HCT116 (cell line): ENCODE results near the gene ALG8. TPM values are rescaled to one million over a fixed set of nuclear protein-coding genes. Genes with fewer than 3 reads are reported as not detected.

Experiments used
- ATAC-seq: fragments of 200-7000 bp; cut with Tn5 transposase; 2 replicates; pipeline ENCODE4 v1.9.1; 2020; ENCODE audit warnings: mild to moderate bottlenecking, moderate library complexity
- BruUV-seq: library from RNA; stranded (reverse); fragments of 400-500 nt; replicated peaks from 2 replicates; lab custom pipeline; 2021; lab: Mats Ljungman, UMichigan
- CTCF ChIA-PET: fragments of 300-600 bp; sonication (Branson Sonifier 250); formaldehyde crosslinking; loops from one replicate; lab custom pipeline; 2021; ENCODE audit warnings: antibody characterized with exemption; lab: Charles Lee
- POLR2A ChIA-PET: fragments of 300-600, 350-600 bp; sonication (Branson Sonifier 250); formaldehyde crosslinking; loops from one replicate; lab custom pipeline; 2021; ENCODE audit warnings: antibody characterized with exemption; lab: Charles Lee
- RAD21 ChIA-PET, 2 experiments: fragments of 300-600 bp; sonication (Branson Sonifier 250); formaldehyde crosslinking; loops; one replicate each; lab custom pipeline; 2023; ENCODE audit warnings: low total read pairs in 2 of 2; ENCODE audit not compliant: uncharacterized antibody in 2 of 2, unreplicated experiment in 2 of 2, low non-redundant PET in 1 of 2; lab: Charles Lee
- DNase-seq: peaks from one replicate; pipeline ENCODE4 v3.0.0-alpha.2; 2010; ENCODE audit warnings: low read depth, low spot score
- H2AFZ ChIP-seq: fragments of 200-600 bp; shearing (Covaris generic), sonication (generic); 2 replicates; pipeline ENCODE4 v1.6.1; 2017; ENCODE audit warnings: low read depth, mixed run types, mixed read lengths, antibody characterized with exemption, low read length; ENCODE audit not compliant: poor library complexity, severe bottlenecking
- H3K27ac ChIP-seq: 2 replicates; pipeline ENCODE4 v1.5.1; 2012; ENCODE audit warnings: low read depth, low read length
- H3K27me3 ChIP-seq: fragments of 200-600 bp; sonication (generic); 2 replicates; pipeline ENCODE4 v1.6.1; 2016; ENCODE audit warnings: mixed run types, low read length, mixed read lengths; ENCODE audit not compliant: insufficient read depth
- H3K36me3 ChIP-seq, 2 experiments: fragments of 200-500 bp in 1 of 2; fragments of 200-600 bp in 1 of 2; sonication (Bioruptor generic) in 1 of 2; sonication (generic) in 1 of 2; 2 replicates each; pipeline versions ENCODE4 v1.5.1 to v1.6.1; 2014 to 2016; ENCODE audit warnings: low read length in 2 of 2, inconsistent platforms in 1 of 2, mixed read lengths in 1 of 2, mixed run types in 1 of 2; ENCODE audit not compliant: insufficient read depth in 2 of 2, control insufficient read depth in 1 of 2
- H3K4me1 ChIP-seq, 2 experiments: fragments of 200-600 bp in 1 of 2; sonication (generic) in 1 of 2; 2 replicates each; pipeline versions ENCODE4 v1.5.1 to v1.6.1; 2012 to 2017; ENCODE audit warnings: low read length in 2 of 2, inconsistent platforms in 1 of 2, mild to moderate bottlenecking in 1 of 2, mixed read lengths in 1 of 2, mixed run types in 1 of 2, moderate library complexity in 1 of 2; ENCODE audit not compliant: insufficient read depth in 2 of 2, control insufficient read depth in 1 of 2
- H3K4me2 ChIP-seq: fragments of 200-600 bp; sonication (generic); 2 replicates; pipeline ENCODE4 v1.6.1; 2017; ENCODE audit warnings: mixed run types, low read length, mixed read lengths
- H3K4me3 ChIP-seq, 2 experiments: fragments of 200-600 bp in 1 of 2; sonication (generic) in 1 of 2; replicated peaks in 1 of 2; 2 replicates each; pipeline ENCODE4 v1.5.1; 2011 to 2016; ENCODE audit warnings: low read length in 2 of 2, control low read depth in 1 of 2, low read depth in 1 of 2, mild to moderate bottlenecking in 1 of 2, mixed read lengths in 1 of 2, mixed run types in 1 of 2
- H3K79me2 ChIP-seq: fragments of 200-600 bp; sonication (generic); 2 replicates; pipeline ENCODE4 v1.6.1; 2017; ENCODE audit warnings: mild to moderate bottlenecking, mixed run types, low read length, moderate library complexity, mixed read lengths; ENCODE audit not compliant: insufficient read depth
- H3K9ac ChIP-seq: fragments of 200-600 bp; sonication (generic); 2 replicates; pipeline ENCODE4 v1.6.1; 2016; ENCODE audit warnings: low read length, mixed read lengths
- H3K9me2 ChIP-seq: fragments of 200-600 bp; sonication (generic), shearing (Covaris generic); 2 replicates; pipeline ENCODE4 v1.6.1; 2017; ENCODE audit warnings: mixed run types, mild to moderate bottlenecking, moderate library complexity; ENCODE audit not compliant: insufficient read depth
- H3K9me3 ChIP-seq, 2 experiments: fragments of 200-500 bp in 1 of 2; fragments of 200-600 bp in 1 of 2; sonication (Bioruptor generic) in 1 of 2; sonication (generic) in 1 of 2; 2 replicates each; pipeline ENCODE4 v1.6.1; 2014 to 2017; ENCODE audit warnings: low read length in 2 of 2, mixed read lengths in 2 of 2, inconsistent platforms in 1 of 2, low read depth in 1 of 2, mild to moderate bottlenecking in 1 of 2, mixed run types in 1 of 2, moderate library complexity in 1 of 2; ENCODE audit not compliant: control insufficient read depth in 1 of 2, insufficient read depth in 1 of 2
- H4K20me1 ChIP-seq: fragments of 200-600 bp; sonication (generic), shearing (Covaris generic); 2 replicates; pipeline ENCODE4 v1.6.1; 2017; ENCODE audit warnings: mixed run types, mild to moderate bottlenecking, moderate library complexity; ENCODE audit not compliant: insufficient read depth
- CBX3 ChIP-seq: IDR thresholded peaks from 2 replicates; pipeline ENCODE4 v1.6.1; 2012; ENCODE audit warnings: low read depth
- ELF1 ChIP-seq: IDR thresholded peaks from 2 replicates; pipeline ENCODE4 v1.6.1; 2012; ENCODE audit warnings: low read depth, borderline replicate concordance
- EZH2 ChIP-seq: fragments of 200-600 bp; sonication (generic); IDR thresholded peaks from 2 replicates; pipeline ENCODE4 v1.6.1; 2017; ENCODE audit warnings: antibody characterized with exemption, mixed run types
- EZH2phosphoT487 ChIP-seq: fragments of 200-600 bp; IDR thresholded peaks from 2 replicates; pipeline ENCODE4 v1.6.1; 2018; ENCODE audit warnings: antibody characterized with exemption, borderline replicate concordance
- FOSL1 ChIP-seq: IDR thresholded peaks from 2 replicates; pipeline ENCODE4 v1.6.1; 2012; ENCODE audit warnings: low read depth
- JUND ChIP-seq: IDR thresholded peaks from 2 replicates; pipeline ENCODE4 v1.6.1; 2012
- RAD21 ChIP-seq: IDR thresholded peaks from 2 replicates; pipeline ENCODE4 v1.6.1; 2012; ENCODE audit warnings: low read depth, mild to moderate bottlenecking
- REST ChIP-seq: IDR thresholded peaks from 2 replicates; pipeline ENCODE4 v1.6.1; 2012; ENCODE audit warnings: low read depth
- SP1 ChIP-seq: IDR thresholded peaks from 2 replicates; pipeline ENCODE4 v1.6.1; 2012; ENCODE audit warnings: low read depth
- SRF ChIP-seq: IDR thresholded peaks from 2 replicates; pipeline ENCODE4 v1.6.1; 2012; ENCODE audit warnings: low read depth
- TCF7L2 ChIP-seq: IDR thresholded peaks from 2 replicates; pipeline ENCODE4 v1.7.0; 2011; ENCODE audit warnings: borderline replicate concordance, inconsistent platforms; ENCODE audit not compliant: insufficient read depth, insufficient read length; ENCODE audit errors: extremely low read depth
- YY1 ChIP-seq: IDR thresholded peaks from 2 replicates; pipeline ENCODE4 v1.6.1; 2011; ENCODE audit warnings: low read length, low read depth, moderate library complexity, mild to moderate bottlenecking; ENCODE audit not compliant: insufficient replicate concordance; ENCODE audit errors: extremely low read depth
- ZBTB33 ChIP-seq: IDR thresholded peaks from 2 replicates; pipeline ENCODE4 v1.6.1; 2011; ENCODE audit warnings: mild to moderate bottlenecking, low read length, moderate library complexity; ENCODE audit not compliant: insufficient replicate concordance; ENCODE audit errors: extremely low read depth
- ZFX ChIP-seq: fragments of 450-650 bp; IDR thresholded peaks from 2 replicates; pipeline ENCODE4 v1.6.1; 2017
- ZNF274 ChIP-seq: fragments of 200-500 bp; sonication (Bioruptor generic); IDR thresholded peaks from 2 replicates; pipeline ENCODE4 v1.6.1; 2014; ENCODE audit warnings: mild to moderate bottlenecking, low read depth, low read length, inconsistent platforms
- intact Hi-C: fragments of 100-400 bp; cut with micrococcal nuclease; formaldehyde crosslinking; loops from 2 replicates; pipeline ENCODE4 v1.10.0; 2022
- total RNA-seq: library from RNA; stranded (reverse); gene quantifications from one replicate; pipeline ENCODE4 v1.2.1, GENCODE V29; 2021; ENCODE audit not compliant: unreplicated experiment

Gene ALG8
- total RNA-seq, 1 experiment from 2014 or later, result 50.1 TPM

- H3K4me1 ChIP-seq, result no peaks in the 10 kb centered on the region
- ChIA-PET CTCF (no interaction called here), POLR2A (no interaction called here), RAD21 (no interaction called here)
- no peak for ATAC-seq
- BruUV-seq, result no TSS peak
- H3K9me3 ChIP-seq, result no peaks in the 10 kb centered on the region
- no peak overlapping the region for H3K9ac ChIP-seq
- no peaks in the 10 kb centered on the region for H3K27me3 ChIP-seq
- no peaks in the 10 kb centered on the region for H3K36me3 ChIP-seq
- no peak overlapping the region for H3K27ac ChIP-seq
- TF ChIP-seq CBX3 (no peak), TCF7L2 (no peak), EZH2 (no peak), ZFX (no peak)
- no peak overlapping the region for H3K4me2 ChIP-seq
- H3K9me2 ChIP-seq, result no peaks in the 10 kb centered on the region
- H2AFZ ChIP-seq, result no peak overlapping the region
- no peaks in the 10 kb centered on the region for H4K20me1 ChIP-seq
- no peak overlapping the region for H3K4me3 ChIP-seq
- DNase-seq, result no peak
- H3K79me2 ChIP-seq, result no peaks in the 10 kb centered on the region
- intact Hi-C loops, result no loop called here
Observed at GRCh38 chr11:78166855-78167469, 27.5 kb upstream of the ALG8 start.

GRCh38 chr11:78164471-78164870 lies 25.0 kb upstream of the ALG8 start:
- ATAC-seq, result no peak
- no peaks in the 10 kb centered on the region for H3K4me1 ChIP-seq
- ChIA-PET RAD21 (no interaction called here), POLR2A (no interaction called here), CTCF (no interaction called here)
- H3K9ac ChIP-seq, result no peak overlapping the region
- H3K4me3 ChIP-seq, result no peak overlapping the region
- no peak overlapping the region for H2AFZ ChIP-seq
- no peaks in the 10 kb centered on the region for H3K79me2 ChIP-seq
- H3K27me3 ChIP-seq, result no peaks in the 10 kb centered on the region
- DNase-seq, result no peak
- no peaks in the 10 kb centered on the region for H3K36me3 ChIP-seq
- H3K4me2 ChIP-seq, result no peak overlapping the region
- no peaks in the 10 kb centered on the region for H3K9me2 ChIP-seq
- no peak overlapping the region for H3K27ac ChIP-seq
- no TSS peak for BruUV-seq
- intact Hi-C loops, result no loop called here
- no peaks in the 10 kb centered on the region for H4K20me1 ChIP-seq
- no peaks in the 10 kb centered on the region for H3K9me3 ChIP-seq
- TF ChIP-seq EZH2, result no peak
- TF ChIP-seq ZBTB33, result no peak
- TF ChIP-seq SRF, result no peak
- TF ChIP-seq CBX3, result no peak
- TF ChIP-seq ZNF274, result no peak
- TF ChIP-seq FOSL1, result no peak
- no peak for TF ChIP-seq YY1
- no peak for TF ChIP-seq ELF1
- TF ChIP-seq JUND, result no peak
- TF ChIP-seq SP1, result no peak
- TF ChIP-seq RAD21, result no peak
- no peak for TF ChIP-seq ZFX
- TF ChIP-seq REST, result no peak
- no peak for TF ChIP-seq EZH2phosphoT487
